Measurements from ENCODE around the gene LRRC23. TPM values are rescaled to one million over a fixed set of nuclear protein-coding genes. Genes with fewer than 3 reads are reported as not detected.

LRRC23 gene
- total and polyA plus RNA-seq, 9 of the 15 experiments (the other 6 are each of a cell fraction or from before 2014, with no cell fraction given), result 2.2 to 7.0 (median 3.0) TPM

DNA sequence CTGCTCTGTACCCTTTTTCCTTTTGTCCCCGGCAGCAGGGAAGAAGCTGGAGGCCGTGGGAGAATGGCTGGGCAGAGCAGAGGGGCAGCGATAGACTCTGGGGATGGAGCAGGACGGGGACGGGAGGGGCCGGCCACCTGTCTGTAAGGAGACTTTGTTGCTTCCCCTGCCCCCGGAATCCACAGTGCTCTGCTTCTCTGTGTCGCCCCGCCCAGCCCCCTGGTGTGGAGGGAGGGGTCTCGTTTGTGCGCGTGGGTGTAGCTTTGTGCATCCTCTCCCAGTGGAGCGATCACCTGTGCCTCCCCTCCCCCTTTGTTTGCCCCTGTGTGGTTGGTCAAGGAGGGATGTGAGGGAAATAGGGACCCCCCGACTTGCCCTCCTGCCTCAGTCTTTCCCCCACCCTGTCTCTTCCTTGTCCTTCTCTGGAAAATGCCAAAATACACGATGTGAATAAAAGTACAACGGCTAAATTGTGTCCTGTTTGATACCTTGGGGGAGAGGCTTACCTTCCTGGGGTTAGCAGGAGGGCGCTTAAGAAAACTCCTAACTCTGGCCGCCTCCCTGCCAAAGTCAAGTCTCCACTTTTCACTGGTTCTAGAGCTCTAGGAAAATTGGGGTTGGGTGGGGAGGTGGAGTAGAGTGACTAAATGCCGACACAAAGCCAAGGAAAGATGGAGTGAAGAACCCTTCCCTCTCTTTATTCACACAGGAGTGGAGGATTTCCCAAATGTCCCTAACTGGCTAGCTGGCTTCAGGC lies 38.3 kb upstream of the LRRC23 start:
- peak overlapping the region; percentile 19; the same call in 1 of the 3 replicates for H3K27ac ChIP-seq (ENCODE audit: extremely low read depth, low read depth, low read length)
- H3K9ac ChIP-seq (ENCODE audit: insufficient read depth in 1 of 2, low read depth in 2 of 2, low read length in 2 of 2), result peak overlapping the region; percentile 58 to 87; a peak in 3 of 4 replicates
- peaks cover 26 to 43% of the 10 kb centered on the region in 2 experiments; a peak in 4 of 5 replicates for H3K4me1 ChIP-seq (replicated peaks in 1 of 2; ENCODE audit: control insufficient read depth in 2 of 2, insufficient read depth in 2 of 2, low read length in 2 of 2)
- ChIA-PET POLR2A (interaction anchor here (0.7 to 11.3 kb wide), 11 partner anchors 13 to 622 kb away, joined by 3 to 174 read pairs (median 3); partner anchors contain the start of genes C12orf57, CDCA3, RNU7-1 and USP5), CTCF (ENCODE audit: low intra/inter-chr PET ratio) (no interaction called here)
- TF ChIP-seq ZBTB7A (IDR thresholded peaks at IDR 0.05; ENCODE audit: borderline replicate concordance, control insufficient read depth, low read depth, low read length), result peak; percentile 58; the same call in 1 of the 2 replicates
- TF ChIP-seq, protein P1, sequence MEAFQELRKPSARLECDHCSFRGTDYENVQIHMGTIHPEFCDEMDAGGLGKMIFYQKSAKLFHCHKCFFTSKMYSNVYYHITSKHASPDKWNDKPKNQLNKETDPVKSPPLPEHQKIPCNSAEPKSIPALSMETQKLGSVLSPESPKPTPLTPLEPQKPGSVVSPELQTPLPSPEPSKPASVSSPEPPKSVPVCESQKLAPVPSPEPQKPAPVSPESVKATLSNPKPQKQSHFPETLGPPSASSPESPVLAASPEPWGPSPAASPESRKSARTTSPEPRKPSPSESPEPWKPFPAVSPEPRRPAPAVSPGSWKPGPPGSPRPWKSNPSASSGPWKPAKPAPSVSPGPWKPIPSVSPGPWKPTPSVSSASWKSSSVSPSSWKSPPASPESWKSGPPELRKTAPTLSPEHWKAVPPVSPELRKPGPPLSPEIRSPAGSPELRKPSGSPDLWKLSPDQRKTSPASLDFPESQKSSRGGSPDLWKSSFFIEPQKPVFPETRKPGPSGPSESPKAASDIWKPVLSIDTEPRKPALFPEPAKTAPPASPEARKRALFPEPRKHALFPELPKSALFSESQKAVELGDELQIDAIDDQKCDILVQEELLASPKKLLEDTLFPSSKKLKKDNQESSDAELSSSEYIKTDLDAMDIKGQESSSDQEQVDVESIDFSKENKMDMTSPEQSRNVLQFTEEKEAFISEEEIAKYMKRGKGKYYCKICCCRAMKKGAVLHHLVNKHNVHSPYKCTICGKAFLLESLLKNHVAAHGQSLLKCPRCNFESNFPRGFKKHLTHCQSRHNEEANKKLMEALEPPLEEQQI (IDR thresholded peaks at IDR 0.05), result no peak
- no peak for TF ChIP-seq ZNF133 (CRISPR knock-in tag; IDR thresholded peaks at IDR 0.05)
- no peak for TF ChIP-seq MIER1 (IDR thresholded peaks at IDR 0.05; ENCODE audit: low read depth)
- TF ChIP-seq SP2 (IDR thresholded peaks at IDR 0.05; ENCODE audit: extremely low read depth, low read depth, low read length, poor library complexity, severe bottlenecking), result no peak
- peak; percentile 83 for TF ChIP-seq EGR1 (conservative IDR thresholded peaks at IDR 0.05)
- TF ChIP-seq, protein P2, sequence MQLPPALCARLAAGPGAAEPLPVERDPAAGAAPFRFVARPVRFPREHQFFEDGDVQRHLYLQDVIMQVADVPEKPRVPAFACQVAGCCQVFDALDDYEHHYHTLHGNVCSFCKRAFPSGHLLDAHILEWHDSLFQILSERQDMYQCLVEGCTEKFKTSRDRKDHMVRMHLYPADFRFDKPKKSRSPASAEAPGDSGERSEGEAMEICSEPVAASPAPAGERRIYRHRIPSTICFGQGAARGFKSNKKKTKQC (CRISPR knock-in tag; IDR thresholded peaks at IDR 0.05), result no peak
- no peak for TF ChIP-seq SAP30 (IDR thresholded peaks at IDR 0.05; ENCODE audit: borderline replicate concordance, insufficient read depth, low read depth, low read length, poor library complexity, severe bottlenecking)
- no peak for TF ChIP-seq PHB2 (IDR thresholded peaks at IDR 0.05; ENCODE audit: low read depth)
- no peaks in the 10 kb centered on the region for H3K27me3 ChIP-seq (ENCODE audit: control insufficient read depth in 2 of 2, insufficient read depth in 2 of 2, low read length in 2 of 2)
- H3K4me2 ChIP-seq (ENCODE audit: insufficient read depth, low read length), result peak overlapping the region; percentile 83
- no peaks in the 10 kb centered on the region for H3K9me1 ChIP-seq (ENCODE audit: control insufficient read depth, insufficient read depth, low read length)
- no peaks in the 10 kb centered on the region for H3K9me3 ChIP-seq (replicated peaks; ENCODE audit: control insufficient read depth, insufficient read depth, low read depth, low read length)
- H2AFZ ChIP-seq (ENCODE audit: low read depth, low read length), result peak overlapping the region; percentile 74
- H3K36me3 ChIP-seq (ENCODE audit: control insufficient read depth, insufficient read depth, low read length), result peaks cover 74% of the 10 kb centered on the region
- in situ Hi-C loops (cut with MboI), result loop anchor here (5.0 kb wide), 1 partner anchor 76 kb away; the partner anchor contains the start of genes C12orf57 and RNU7-1
- DNase-seq (ENCODE audit: extremely low read depth in 1 of 4, low spot score in 3 of 4) (peak; percentile 61 to 66 (median 65)), ATAC-seq (0 out of 3 replicates have a peak, but pooled peaks have one; percentile 3), FAIRE-seq (no peak)
- 45% methylated on average over 12 of the region's 19 CpGs for WGBS (ENCODE audit: insufficient coverage, low coverage, missing lambda C conversion rate)
- H4K20me1 ChIP-seq (replicated peaks; ENCODE audit: control insufficient read depth, insufficient read depth, low read length), result peaks cover 34% of the 10 kb centered on the region
- H3K4me3 ChIP-seq, result peak overlapping the region; percentile 96
- no TSS peak for BruUV-seq (replicated peaks)
- H3K79me2 ChIP-seq (ENCODE audit: control insufficient read depth, insufficient read depth, low read length), result peaks cover 33% of the 10 kb centered on the region
- intact Hi-C loops (cut with micrococcal nuclease), result loop anchor here (5.0 kb wide), 1 partner anchor 76 kb away; the partner anchor contains the start of genes C12orf57 and RNU7-1
